Neural crest cell (in vitro differentiated cells): Measurements from ENCODE around the gene CDC6. TPM values are rescaled to one million over a fixed set of nuclear protein-coding genes. Genes with fewer than 3 reads are reported as not detected.

Source experiments
- DNase-seq: peaks from one replicate; pipeline ENCODE4 v3.0.0; 2021; ENCODE audit warnings: low read depth, mixed read lengths, low spot score
- H3K27ac Mint-ChIP-seq: one replicate; pipeline ENCODE4 v1.8.0; 2021; ENCODE audit warnings: mild to moderate bottlenecking, mixed read lengths; ENCODE audit not compliant: unreplicated experiment
- H3K27me3 Mint-ChIP-seq: 2 replicates; pipeline ENCODE4 v1.8.0; 2021; ENCODE audit warnings: low read depth, mild to moderate bottlenecking, mixed read lengths
- H3K36me3 Mint-ChIP-seq: 2 replicates; pipeline ENCODE4 v1.8.0; 2021; ENCODE audit warnings: low read depth, mild to moderate bottlenecking, mixed read lengths
- H3K4me1 Mint-ChIP-seq: 2 replicates; pipeline ENCODE4 v1.8.0; 2021; ENCODE audit warnings: mixed read lengths
- H3K4me3 Mint-ChIP-seq: one replicate; pipeline ENCODE4 v1.8.0; 2021; ENCODE audit warnings: mild to moderate bottlenecking, mixed read lengths
- H3K9me3 Mint-ChIP-seq: 2 replicates; pipeline ENCODE4 v1.8.0; 2021; ENCODE audit warnings: mixed read lengths
- CTCF ChIP-seq: fragments of 200-600 bp; sonication (generic); conservative IDR thresholded peaks from 2 replicates; pipeline ENCODE4 v1.5.0; 2021; ENCODE audit warnings: antibody characterized with exemption, mild to moderate bottlenecking
- total RNA-seq: library from RNA; stranded (reverse); gene quantifications from 2 replicates; pipeline ENCODE4 v1.2.1, GENCODE V29; 2021

CDC6 gene
- total RNA-seq, 1 donor from 2014 or later = 94.5 TPM

GRCh38 chr17:40352779-40353394 is 65.2 kb downstream of the CDC6 start:
- H3K4me1 Mint-ChIP-seq = peaks cover 63% of the 10 kb centered on the region
- no peaks in the 10 kb centered on the region for H3K27me3 Mint-ChIP-seq
- no peak for TF ChIP-seq CTCF
- no peaks in the 10 kb centered on the region for H3K9me3 Mint-ChIP-seq
- peak overlapping the region; percentile 49 for H3K4me3 Mint-ChIP-seq
- H3K27ac Mint-ChIP-seq = peak overlapping the region; percentile 91
- DNase-seq = no peak
- peaks cover 7% of the 10 kb centered on the region for H3K36me3 Mint-ChIP-seq

Other genes with a start within 250 kb of the CDC6 start
- gene MED24, start 233.5 kb upstream of the CDC6 start, total RNA-seq = 147 and 154 TPM in 2 replicates
- 15.0 and 15.3 TPM in 2 replicates for gene THRA, start 224.9 kb upstream of the CDC6 start, total RNA-seq
- gene NR1D1, start 187.3 kb upstream of the CDC6 start, total RNA-seq = 2.5 and 2.8 TPM in 2 replicates
- 147 and 153 TPM in 2 replicates for gene MSL1, start 165.9 kb upstream of the CDC6 start, total RNA-seq
- 130 and 138 TPM in 2 replicates for gene CASC3, start 147.3 kb upstream of the CDC6 start, total RNA-seq
- gene RAPGEFL1, start 110.4 kb upstream of the CDC6 start, total RNA-seq = 23.3 and 24.1 TPM in 2 replicates
- gene WIPF2, start 68.6 kb upstream of the CDC6 start, total RNA-seq = 28.7 and 30.2 TPM in 2 replicates
- 22.3 and 25.9 TPM in 2 replicates for gene RARA, start 21.3 kb downstream of the CDC6 start, total RNA-seq
- 0.34 TPM in 1 of 2 replicates, not detected in the other for gene GJD3, start 76.9 kb downstream of the CDC6 start, total RNA-seq
- gene TOP2A, start 130.0 kb downstream of the CDC6 start, total RNA-seq = 295 and 302 TPM in 2 replicates
- gene IGFBP4, start 155.6 kb downstream of the CDC6 start, total RNA-seq = 56.1 and 56.7 TPM in 2 replicates
- gene TNS4, start 213.7 kb downstream of the CDC6 start, total RNA-seq = not detected in 2 replicates